ENCODE measurements around the gene CRIP2.

Gene CRIP2

DNA sequence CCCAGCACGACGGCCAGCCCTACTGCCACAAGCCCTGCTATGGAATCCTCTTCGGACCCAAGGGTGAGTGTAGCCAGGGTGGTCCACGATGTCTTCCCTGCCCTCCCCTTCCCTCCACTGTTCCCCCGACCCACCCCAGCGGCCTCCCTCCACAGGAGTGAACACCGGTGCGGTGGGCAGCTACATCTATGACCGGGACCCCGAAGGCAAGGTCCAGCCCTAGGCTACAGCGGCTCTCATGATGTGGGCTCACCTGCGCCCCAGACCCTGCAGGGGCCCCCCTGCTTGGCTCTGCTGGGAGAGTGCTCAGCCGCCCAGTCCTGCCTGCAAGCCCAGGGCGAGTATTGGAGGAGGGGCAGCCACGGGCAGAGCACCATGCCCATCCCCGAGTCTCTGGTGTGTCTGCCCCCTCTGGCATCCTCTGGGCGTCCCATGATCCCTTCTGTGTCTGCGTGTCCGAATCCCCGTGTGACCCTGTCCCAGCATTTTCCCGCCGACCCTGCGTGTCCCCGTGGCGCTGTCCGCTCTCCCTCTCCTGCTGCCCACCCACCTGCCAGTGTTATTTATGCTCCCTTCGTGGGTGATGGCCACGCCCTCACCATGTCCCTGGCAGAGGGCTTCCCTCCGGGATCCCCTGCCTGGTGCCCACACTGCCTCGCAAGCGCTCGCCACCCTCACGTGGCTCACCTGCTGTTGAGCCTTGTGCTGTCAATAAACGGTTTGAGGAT, 5.0 kb downstream of the CRIP2 start:
- Histone ChIP-seq H3K36me3 (replicated peaks; ENCODE audit: low read depth, low read length) (no peaks in the 10 kb centered on the region), H3K9ac (ENCODE audit: low read length) (no peak overlapping the region), H3K4me3 (ENCODE audit: low read length) (no peak overlapping the region), H2AFZ (ENCODE audit: low read depth, low read length) (no peak overlapping the region), H3K4me2 (ENCODE audit: low read length) (no peak overlapping the region), H3K27ac (ENCODE audit: low read length) (no peak overlapping the region), H3K79me2 (ENCODE audit: low read length) (no peaks in the 10 kb centered on the region), H3K27me3 (ENCODE audit: low read depth, low read length) (peaks cover 16% of the 10 kb centered on the region), H3K4me1 (ENCODE audit: low read length) (peaks cover 14% of the 10 kb centered on the region), H4K20me1 (ENCODE audit: insufficient read depth, low read length) (no peaks in the 10 kb centered on the region), H3K9me3 (ENCODE audit: insufficient read depth, low read length) (no peaks in the 10 kb centered on the region)
- TF ChIP-seq, protein P1, sequence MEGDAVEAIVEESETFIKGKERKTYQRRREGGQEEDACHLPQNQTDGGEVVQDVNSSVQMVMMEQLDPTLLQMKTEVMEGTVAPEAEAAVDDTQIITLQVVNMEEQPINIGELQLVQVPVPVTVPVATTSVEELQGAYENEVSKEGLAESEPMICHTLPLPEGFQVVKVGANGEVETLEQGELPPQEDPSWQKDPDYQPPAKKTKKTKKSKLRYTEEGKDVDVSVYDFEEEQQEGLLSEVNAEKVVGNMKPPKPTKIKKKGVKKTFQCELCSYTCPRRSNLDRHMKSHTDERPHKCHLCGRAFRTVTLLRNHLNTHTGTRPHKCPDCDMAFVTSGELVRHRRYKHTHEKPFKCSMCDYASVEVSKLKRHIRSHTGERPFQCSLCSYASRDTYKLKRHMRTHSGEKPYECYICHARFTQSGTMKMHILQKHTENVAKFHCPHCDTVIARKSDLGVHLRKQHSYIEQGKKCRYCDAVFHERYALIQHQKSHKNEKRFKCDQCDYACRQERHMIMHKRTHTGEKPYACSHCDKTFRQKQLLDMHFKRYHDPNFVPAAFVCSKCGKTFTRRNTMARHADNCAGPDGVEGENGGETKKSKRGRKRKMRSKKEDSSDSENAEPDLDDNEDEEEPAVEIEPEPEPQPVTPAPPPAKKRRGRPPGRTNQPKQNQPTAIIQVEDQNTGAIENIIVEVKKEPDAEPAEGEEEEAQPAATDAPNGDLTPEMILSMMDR (IDR thresholded peaks at IDR 0.05; ENCODE audit: low read depth, low read length): no peak
- TF ChIP-seq EZH2phosphoT487 (IDR thresholded peaks at IDR 0.05; ENCODE audit: low read depth): no peak

DNA sequence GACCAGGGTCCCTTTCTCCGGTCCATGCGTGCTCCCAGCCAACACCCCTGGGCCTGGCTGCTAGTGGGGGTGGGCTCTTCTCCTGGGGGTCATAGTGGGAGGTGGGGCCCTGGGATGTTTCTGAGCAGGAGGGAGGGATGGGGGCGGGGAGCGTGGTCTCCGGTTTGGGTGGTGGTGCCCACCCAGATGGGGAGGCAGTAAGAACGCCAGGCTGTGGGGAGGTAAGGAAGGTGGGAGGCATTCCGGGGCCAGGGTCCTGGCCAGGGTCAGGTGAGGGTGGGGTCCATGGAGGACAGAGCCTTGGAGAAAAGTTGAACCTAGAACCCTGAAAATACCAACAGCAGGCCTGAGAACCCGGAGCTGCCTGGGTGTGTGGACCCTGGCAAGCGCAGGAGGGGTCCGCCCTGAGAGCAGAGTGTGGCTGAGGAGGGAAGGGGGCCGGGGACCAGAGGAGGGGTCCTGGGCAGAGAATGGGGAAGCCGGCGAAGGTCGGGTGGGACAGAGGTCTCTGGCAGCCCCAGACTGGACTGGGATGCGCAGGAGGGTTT, 5.7 kb downstream of the CRIP2 start:
- TF ChIP-seq EZH2phosphoT487 (IDR thresholded peaks at IDR 0.05; ENCODE audit: low read depth): no peak
- TF ChIP-seq, protein P1 (IDR thresholded peaks at IDR 0.05; ENCODE audit: low read depth, low read length): no peak
- no peak overlapping the region for H2AFZ ChIP-seq (ENCODE audit: low read depth, low read length)
- peak overlapping the region; percentile 93 for H3K4me2 ChIP-seq (ENCODE audit: low read length)
- H3K9me3 ChIP-seq (ENCODE audit: insufficient read depth, low read length): no peaks in the 10 kb centered on the region
- H3K9ac ChIP-seq (ENCODE audit: low read length): no peak overlapping the region
- H3K4me3 ChIP-seq (ENCODE audit: low read length): no peak overlapping the region
- no peaks in the 10 kb centered on the region for H3K36me3 ChIP-seq (replicated peaks; ENCODE audit: low read depth, low read length)
- H3K4me1 ChIP-seq (ENCODE audit: low read length): peaks cover 14% of the 10 kb centered on the region
- H3K27me3 ChIP-seq (ENCODE audit: low read depth, low read length): peaks cover 16% of the 10 kb centered on the region
- no peak overlapping the region for H3K27ac ChIP-seq (ENCODE audit: low read length)
- H3K79me2 ChIP-seq (ENCODE audit: low read length): no peaks in the 10 kb centered on the region
- H4K20me1 ChIP-seq (ENCODE audit: insufficient read depth, low read length): no peaks in the 10 kb centered on the region

DNA sequence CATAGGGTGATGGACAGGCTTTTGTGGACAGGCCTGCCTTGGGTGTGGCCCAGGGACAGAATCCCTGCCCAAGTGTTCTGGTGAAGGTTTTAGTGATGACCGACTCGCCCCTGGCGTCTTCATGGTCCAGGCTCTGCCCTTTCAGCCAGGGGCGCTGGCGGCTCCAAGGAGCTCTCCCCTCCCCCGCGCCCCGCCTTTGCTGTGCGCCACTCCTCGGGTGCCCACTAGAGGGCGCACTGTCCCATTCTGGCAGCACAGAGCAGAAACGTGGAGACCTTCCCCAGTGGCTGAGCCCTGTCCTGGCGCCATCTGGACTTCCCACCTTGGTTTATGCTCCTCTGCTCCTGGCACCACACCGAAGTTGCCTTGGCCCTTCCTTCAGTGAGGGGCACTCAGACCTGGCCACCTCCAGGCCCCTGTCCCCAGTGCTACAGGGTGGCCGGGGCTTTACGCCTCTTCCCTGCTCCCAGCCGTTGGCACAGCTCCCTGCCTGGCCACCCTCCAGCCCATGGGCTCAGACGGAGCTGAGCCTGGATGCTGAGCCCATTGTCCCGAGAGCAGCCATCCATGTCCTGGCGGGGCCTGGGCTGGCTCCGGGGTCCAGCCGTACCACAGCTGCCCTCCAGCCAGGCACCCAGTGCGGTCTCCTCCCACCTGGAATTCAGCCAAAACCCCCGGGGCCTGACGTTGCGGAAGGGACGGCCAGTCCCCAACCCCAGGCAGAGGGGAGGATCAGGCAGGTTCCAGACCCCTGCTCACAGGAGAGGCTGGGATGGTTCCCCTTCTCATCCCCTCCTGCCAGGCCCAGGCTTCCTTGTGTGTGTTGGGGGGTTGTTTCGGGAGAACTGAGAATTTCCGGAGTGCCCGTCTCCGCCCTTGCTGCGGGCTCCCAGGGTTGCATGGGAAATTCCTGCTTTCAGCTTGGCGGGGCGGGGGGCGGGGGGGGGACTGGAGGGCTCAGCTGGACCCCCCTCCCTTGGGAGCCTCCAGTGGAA, 6.5 kb downstream of the CRIP2 start:
- Histone ChIP-seq H3K79me2 (ENCODE audit: low read length) (no peaks in the 10 kb centered on the region), H3K27ac (ENCODE audit: low read length) (no peak overlapping the region), H3K9ac (ENCODE audit: low read length) (peak overlapping the region; percentile 69), H3K4me1 (ENCODE audit: low read length) (peaks cover 19% of the 10 kb centered on the region), H3K4me2 (ENCODE audit: low read length) (peak overlapping the region; percentile 93), H2AFZ (ENCODE audit: low read depth, low read length) (peak overlapping the region; percentile 69; the same call in 1 of the 2 replicates), H3K36me3 (replicated peaks; ENCODE audit: low read depth, low read length) (no peaks in the 10 kb centered on the region), H4K20me1 (ENCODE audit: insufficient read depth, low read length) (no peaks in the 10 kb centered on the region), H3K4me3 (ENCODE audit: low read length) (peak overlapping the region; percentile 75), H3K27me3 (ENCODE audit: low read depth, low read length) (peaks cover 19% of the 10 kb centered on the region), H3K9me3 (ENCODE audit: insufficient read depth, low read length) (no peaks in the 10 kb centered on the region)
- TF ChIP-seq, protein P1 (IDR thresholded peaks at IDR 0.05; ENCODE audit: low read depth, low read length): peak; percentile 90
- TF ChIP-seq EZH2phosphoT487 (IDR thresholded peaks at IDR 0.05; ENCODE audit: low read depth): no peak

All from OCI-LY3 (cell line).